ENCODE measurements around the gene PDZD4.

DNA sequence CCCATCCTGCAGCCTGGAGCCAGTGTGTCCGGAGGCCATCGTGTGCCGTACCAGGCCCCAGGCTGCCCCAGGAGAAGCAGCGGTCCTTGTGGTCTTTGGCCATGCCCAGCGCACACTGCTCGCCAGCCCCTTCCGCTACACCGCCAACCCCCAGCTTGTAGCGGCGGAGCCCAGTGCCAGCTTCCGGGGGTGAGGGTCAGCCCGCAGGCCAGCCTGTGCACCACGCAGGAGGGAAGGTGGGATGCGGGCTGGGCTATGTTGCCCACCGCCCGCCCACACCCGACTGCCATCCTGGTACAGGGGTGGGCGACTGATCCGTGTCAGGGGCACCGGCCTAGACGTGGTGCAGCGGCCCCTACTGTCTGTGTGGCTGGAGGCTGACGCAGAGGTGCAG, 57.1 kb downstream of the PDZD4 start:
- TF ChIP-seq CTCF (IDR thresholded peaks at IDR 0.05) (no peak), POLR2A (IDR thresholded peaks at IDR 0.05) (no peak)
